SK-N-SH (cell line): ENCODE data around the gene ELMO1.

ENCODE experiments used
- ELF1 ChIP-seq: IDR thresholded peaks from 2 replicates; pipeline ENCODE4 v1.4.0; 2012
- EP300 ChIP-seq, 2 experiments: IDR thresholded peaks; 2 replicates each; pipeline versions ENCODE4 v1.4.0 to v1.6.1; 2012; ENCODE audit warnings: borderline replicate concordance in 1 of 2, low read depth in 1 of 2, low read length in 1 of 2
- FOSL2 ChIP-seq: IDR thresholded peaks from 2 replicates; pipeline ENCODE4 v1.4.0; 2012; ENCODE audit warnings: low read depth, mild to moderate bottlenecking, moderate library complexity, borderline replicate concordance
- MXI1 ChIP-seq: IDR thresholded peaks from 2 replicates; pipeline ENCODE4 v1.6.1; 2012; ENCODE audit warnings: mild to moderate bottlenecking, low read depth, low read length, improper control_type of control experiment
- NRF1 ChIP-seq: IDR thresholded peaks from 2 replicates; pipeline ENCODE4 v1.6.1; 2012; ENCODE audit warnings: low read depth, mild to moderate bottlenecking, low read length
- POLR2AphosphoS5 ChIP-seq: IDR thresholded peaks from 2 replicates; pipeline ENCODE4 v1.6.1; 2012; ENCODE audit warnings: low read depth, low read length
- RXRA ChIP-seq: IDR thresholded peaks from 2 replicates; pipeline ENCODE4 v1.4.0; 2012; ENCODE audit warnings: low read depth, mild to moderate bottlenecking, borderline replicate concordance
- TEAD4 ChIP-seq: IDR thresholded peaks from 2 replicates; pipeline ENCODE4 v1.4.0; 2012; ENCODE audit warnings: mild to moderate bottlenecking, borderline replicate concordance; ENCODE audit not compliant: insufficient read depth
- YY1 ChIP-seq: IDR thresholded peaks from 2 replicates; pipeline ENCODE4 v1.4.0; 2012; ENCODE audit warnings: low read depth, mild to moderate bottlenecking
- TF ChIP-seq, protein P1 (sequence below): fragments of 200-600 bp; sonication (generic); IDR thresholded peaks from 2 replicates; pipeline ENCODE4 v1.6.1; 2017; ENCODE audit warnings: antibody characterized with exemption, mild to moderate bottlenecking, moderate library complexity

DNA sequence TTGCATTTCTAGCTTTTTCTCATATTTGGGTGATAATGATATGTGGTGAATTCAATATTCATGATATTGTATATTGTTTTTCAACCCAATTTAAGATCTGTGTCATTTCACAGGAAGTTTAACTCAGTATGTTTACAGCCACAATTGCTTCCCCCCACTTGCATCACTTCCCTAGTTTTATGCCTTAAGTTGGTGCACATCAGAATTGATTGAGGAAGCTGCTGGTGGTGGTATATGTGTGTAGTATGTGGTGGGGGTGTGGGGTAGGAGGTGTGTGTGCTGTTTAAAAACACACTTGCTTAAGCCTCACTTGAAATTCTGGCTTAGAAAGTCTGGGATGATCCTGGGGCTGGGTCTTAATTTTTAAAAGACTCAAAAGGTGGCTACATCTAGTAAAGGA lies 479.3 kb downstream of the ELMO1 start:
- no peak for TF ChIP-seq FOSL2
- TF ChIP-seq, protein P1, sequence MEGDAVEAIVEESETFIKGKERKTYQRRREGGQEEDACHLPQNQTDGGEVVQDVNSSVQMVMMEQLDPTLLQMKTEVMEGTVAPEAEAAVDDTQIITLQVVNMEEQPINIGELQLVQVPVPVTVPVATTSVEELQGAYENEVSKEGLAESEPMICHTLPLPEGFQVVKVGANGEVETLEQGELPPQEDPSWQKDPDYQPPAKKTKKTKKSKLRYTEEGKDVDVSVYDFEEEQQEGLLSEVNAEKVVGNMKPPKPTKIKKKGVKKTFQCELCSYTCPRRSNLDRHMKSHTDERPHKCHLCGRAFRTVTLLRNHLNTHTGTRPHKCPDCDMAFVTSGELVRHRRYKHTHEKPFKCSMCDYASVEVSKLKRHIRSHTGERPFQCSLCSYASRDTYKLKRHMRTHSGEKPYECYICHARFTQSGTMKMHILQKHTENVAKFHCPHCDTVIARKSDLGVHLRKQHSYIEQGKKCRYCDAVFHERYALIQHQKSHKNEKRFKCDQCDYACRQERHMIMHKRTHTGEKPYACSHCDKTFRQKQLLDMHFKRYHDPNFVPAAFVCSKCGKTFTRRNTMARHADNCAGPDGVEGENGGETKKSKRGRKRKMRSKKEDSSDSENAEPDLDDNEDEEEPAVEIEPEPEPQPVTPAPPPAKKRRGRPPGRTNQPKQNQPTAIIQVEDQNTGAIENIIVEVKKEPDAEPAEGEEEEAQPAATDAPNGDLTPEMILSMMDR, result no peak
- no peak for TF ChIP-seq ELF1
- TF ChIP-seq EP300 (IDR thresholded peaks at IDR 0.05; ENCODE audit: borderline replicate concordance in 1 of 2, low read depth in 1 of 2, low read length in 1 of 2), result no peak
- no peak for TF ChIP-seq TEAD4
- no peak for TF ChIP-seq NRF1
- TF ChIP-seq YY1, result no peak
- TF ChIP-seq RXRA, result no peak
- no peak for TF ChIP-seq POLR2AphosphoS5
- TF ChIP-seq MXI1, result no peak
